Measurements from ENCODE around the gene PDE6C.

GRCh38 chr10:93573924-93574323, 38.4 kb upstream of the PDE6C start:
- no peak for TF ChIP-seq POLR2A (IDR thresholded peaks at IDR 0.05)
- TF ChIP-seq CTCF (IDR thresholded peaks at IDR 0.05): no peak
